Measurements from ENCODE around the gene RCAN2.

- no peak for TF ChIP-seq POLR2AphosphoS5 (IDR thresholded peaks at IDR 0.05; ENCODE audit: low read depth, low read length)
- no peak for TF ChIP-seq POLR2A (IDR thresholded peaks at IDR 0.05; ENCODE audit: low read depth, low read length)
- no peak for TF ChIP-seq TAF1 (IDR thresholded peaks at IDR 0.05; ENCODE audit: borderline replicate concordance, low read depth, low read length)
These were observed 185.4 kb downstream of the RCAN2 start for GRCh38 chr6:46305833-46306232.

Measured in GM12892 (cell line).